Measurements from ENCODE around the gene SDK1.

GRCh38 chr7:4172883-4173282 lies 871.8 kb downstream of the SDK1 start:
- TF ChIP-seq, protein P1, sequence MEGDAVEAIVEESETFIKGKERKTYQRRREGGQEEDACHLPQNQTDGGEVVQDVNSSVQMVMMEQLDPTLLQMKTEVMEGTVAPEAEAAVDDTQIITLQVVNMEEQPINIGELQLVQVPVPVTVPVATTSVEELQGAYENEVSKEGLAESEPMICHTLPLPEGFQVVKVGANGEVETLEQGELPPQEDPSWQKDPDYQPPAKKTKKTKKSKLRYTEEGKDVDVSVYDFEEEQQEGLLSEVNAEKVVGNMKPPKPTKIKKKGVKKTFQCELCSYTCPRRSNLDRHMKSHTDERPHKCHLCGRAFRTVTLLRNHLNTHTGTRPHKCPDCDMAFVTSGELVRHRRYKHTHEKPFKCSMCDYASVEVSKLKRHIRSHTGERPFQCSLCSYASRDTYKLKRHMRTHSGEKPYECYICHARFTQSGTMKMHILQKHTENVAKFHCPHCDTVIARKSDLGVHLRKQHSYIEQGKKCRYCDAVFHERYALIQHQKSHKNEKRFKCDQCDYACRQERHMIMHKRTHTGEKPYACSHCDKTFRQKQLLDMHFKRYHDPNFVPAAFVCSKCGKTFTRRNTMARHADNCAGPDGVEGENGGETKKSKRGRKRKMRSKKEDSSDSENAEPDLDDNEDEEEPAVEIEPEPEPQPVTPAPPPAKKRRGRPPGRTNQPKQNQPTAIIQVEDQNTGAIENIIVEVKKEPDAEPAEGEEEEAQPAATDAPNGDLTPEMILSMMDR (IDR thresholded peaks at IDR 0.05; ENCODE audit: extremely low read depth in 1 of 2, insufficient read depth in 1 of 2, low read depth in 1 of 2, low read length in 2 of 2), result no peak
- no peak for TF ChIP-seq MAX (IDR thresholded peaks at IDR 0.05; ENCODE audit: insufficient read depth, insufficient read length)
- TF ChIP-seq EZH2 (IDR thresholded peaks at IDR 0.05; ENCODE audit: borderline replicate concordance, low read depth, low read length, severe bottlenecking), result no peak
- no peak for TF ChIP-seq POLR2A (IDR thresholded peaks at IDR 0.05; ENCODE audit: low read depth, low read length)
- TF ChIP-seq POLR2AphosphoS5 (IDR thresholded peaks at IDR 0.05; ENCODE audit: insufficient read depth, low read depth, low read length), result no peak
- TF ChIP-seq MYC (IDR thresholded peaks at IDR 0.05; ENCODE audit: low read depth, low read length), result no peak
- TF ChIP-seq GATA2 (IDR thresholded peaks at IDR 0.05; ENCODE audit: insufficient read depth, insufficient read length, low read depth, low read length), result no peak
- TF ChIP-seq FOS (IDR thresholded peaks at IDR 0.05; ENCODE audit: borderline replicate concordance, insufficient read depth, low read length), result no peak

Measured in endothelial cell of umbilical vein (primary cell).